Measurements from ENCODE around the gene RAPSN.

The RAPSN gene

DNA sequence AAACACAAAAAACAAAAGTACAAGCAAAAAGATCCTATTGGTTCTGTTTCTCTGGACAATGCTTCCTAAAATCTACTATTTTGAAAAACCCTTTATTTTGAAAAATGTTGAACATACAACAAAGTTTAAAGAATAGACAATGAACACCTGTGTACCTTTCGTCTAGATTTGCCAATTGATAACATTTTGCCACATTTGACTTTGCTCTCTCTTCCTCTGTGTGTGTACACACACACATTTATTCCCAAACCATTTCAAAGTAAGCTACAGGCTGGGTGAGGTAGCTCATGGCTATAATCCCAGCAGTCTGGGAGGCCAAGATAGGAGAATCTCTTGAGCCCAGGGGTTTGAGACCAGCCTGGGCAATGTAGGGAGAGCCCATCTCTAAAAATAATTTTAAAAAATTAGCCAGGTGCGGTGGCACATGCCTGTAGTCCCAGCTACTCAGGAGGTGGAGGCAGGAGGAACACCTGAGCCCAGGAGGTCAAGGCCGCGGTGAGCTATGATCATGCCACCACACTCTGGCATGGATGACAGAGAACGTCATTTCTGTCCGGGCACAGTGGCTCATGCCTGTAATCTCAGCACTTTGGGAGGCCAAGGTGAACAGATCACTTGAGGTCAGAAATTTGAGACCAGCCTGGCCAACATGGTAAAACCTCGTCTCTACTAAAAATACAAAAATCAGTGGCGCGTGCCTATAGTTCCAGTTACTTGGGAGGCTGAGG, 17.4 kb downstream of the RAPSN start:
- no peak for DNase-seq

GRCh38 chr11:47430524-47430923, 18.4 kb downstream of the RAPSN start:
- no peak for DNase-seq

DNA sequence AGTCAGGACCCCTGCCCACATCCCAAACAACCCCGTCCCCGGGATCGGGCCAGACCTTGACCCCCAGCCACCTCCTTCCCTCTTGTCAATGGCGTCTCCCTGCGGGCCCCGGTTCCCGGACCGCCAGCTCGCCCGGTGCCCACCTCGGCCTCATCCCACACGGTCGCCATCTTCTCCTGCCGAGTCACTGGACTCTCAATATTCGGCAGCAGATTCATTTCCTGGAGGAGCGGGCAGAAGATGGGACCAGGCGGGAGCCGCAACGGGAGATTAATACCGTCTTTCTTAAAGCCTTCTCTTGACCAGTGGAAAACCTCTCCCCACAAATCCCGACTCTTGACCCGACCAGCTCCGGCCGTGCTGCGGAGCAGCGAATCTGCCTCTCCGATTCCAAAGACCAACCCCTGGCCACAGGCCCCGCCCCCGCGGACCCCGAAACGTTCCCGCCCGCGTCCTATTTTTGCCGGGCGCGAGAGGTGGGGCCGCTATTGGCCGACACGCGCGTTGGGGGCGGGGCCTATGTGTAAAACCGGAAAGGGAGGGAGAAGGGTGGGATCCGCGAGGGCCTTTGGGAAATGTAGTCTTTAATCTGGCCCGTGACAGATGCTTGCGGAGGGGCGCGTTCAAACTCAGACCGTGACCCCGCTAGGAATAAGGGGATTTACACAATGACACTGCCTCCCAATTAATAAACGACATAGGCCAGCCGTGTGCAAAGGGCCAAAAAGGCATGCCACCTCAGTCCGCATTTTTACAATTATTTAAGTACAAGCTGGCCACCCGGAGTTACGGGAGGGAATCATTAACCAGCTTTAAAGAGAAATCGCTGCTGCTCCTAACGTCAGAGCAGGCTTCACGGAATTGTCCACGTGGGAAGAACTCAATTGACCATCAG, 22.6 kb downstream of the RAPSN start, which contains the start of gene PSMC3:
PSMC3 (minus strand) TSS at position 378 of the 895 bp plus-strand sequence; CDS start at position 218, 160 bp downstream.
- peak; percentile 98 for DNase-seq

DNA sequence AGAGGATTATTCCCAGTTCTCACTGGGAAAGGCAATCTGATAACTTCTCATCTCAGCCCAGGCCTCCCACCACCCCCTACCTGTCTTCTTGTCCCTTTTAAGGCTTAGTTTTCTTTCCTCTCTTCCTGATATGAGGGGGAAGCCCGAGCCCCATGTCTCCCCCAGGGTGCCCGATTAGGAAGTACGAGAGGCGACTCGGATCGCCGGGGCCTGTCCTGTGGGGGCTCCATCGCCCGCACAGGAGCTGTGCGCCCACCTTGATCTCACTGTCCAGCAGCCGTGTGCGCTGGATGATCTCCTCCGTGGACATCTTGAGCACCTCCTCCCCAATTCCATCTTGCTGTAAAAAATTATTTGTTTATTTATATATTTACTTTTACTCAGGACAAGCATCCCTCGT, 23.3 kb downstream of the RAPSN start:
- DNase-seq = no peak

- DNase-seq = no peak
These were observed 30.3 kb downstream of the RAPSN start for GRCh38 chr11:47418454-47419259.

- no peak for DNase-seq
These were observed 31.2 kb downstream of the RAPSN start for GRCh38 chr11:47417712-47418111.

GRCh38 chr11:47415949-47416472, 32.9 kb downstream of the RAPSN start:
- peak; percentile 95 for DNase-seq

DNA sequence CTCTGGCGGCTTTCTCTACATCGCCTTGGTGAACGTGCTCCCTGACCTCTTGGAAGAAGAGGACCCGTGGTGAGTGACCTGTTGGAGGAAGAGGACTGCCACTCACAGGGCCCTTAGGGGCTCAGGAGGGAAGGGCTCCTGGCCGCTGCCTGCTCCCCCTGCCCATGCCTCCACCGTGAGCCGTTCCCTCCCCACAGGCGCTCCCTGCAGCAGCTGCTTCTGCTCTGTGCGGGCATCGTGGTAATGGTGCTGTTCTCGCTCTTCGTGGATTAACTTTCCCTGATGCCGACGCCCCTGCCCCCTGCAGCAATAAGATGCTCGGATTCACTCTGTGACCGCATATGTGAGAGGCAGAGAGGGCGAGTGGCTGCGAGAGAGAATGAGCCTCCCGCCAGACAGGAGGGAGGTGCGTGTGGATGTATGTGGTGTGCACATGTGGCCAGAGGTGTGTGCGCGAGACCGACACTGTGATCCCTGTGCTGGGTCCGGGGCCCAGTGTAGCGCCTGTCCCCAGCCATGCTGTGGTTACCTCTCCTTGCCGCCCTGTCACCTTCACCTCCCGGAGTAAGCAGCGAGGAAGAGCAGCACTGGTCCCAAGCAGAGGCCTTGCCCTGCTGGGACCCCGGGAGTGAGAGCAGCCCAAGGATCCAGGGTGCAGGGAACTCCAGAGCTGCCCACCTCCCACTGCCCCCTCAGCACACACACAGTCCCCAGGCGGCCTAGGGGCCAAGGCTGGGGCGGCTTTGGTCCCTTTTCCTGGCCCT, 33.7 kb downstream of the RAPSN start:
- DNase-seq = no peak

- DNase-seq = no peak
These were observed 34.3 kb downstream of the RAPSN start for GRCh38 chr11:47414685-47415070.

- DNase-seq = peak; percentile 54
These were observed 34.8 kb downstream of the RAPSN start for GRCh38 chr11:47413908-47414684.

DNA sequence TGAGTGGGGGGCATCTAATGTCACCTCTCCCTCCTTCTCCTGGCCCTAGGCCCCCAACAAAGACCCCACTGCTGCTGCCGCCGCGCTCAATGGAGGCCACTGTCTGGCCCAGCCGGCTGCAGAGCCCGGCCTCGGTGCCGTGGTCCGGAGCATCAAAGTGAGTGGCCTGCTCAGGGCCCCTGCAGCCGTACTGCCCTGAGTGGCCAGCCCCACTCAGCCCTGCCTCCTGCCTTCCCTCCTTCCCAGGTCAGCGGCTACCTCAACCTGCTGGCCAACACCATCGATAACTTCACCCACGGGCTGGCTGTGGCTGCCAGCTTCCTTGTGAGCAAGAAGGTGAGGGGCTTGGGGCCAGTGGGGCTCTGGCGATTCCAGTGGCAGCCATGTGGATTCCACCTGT, 35.6 kb downstream of the RAPSN start:
- DNase-seq = no peak

DNA sequence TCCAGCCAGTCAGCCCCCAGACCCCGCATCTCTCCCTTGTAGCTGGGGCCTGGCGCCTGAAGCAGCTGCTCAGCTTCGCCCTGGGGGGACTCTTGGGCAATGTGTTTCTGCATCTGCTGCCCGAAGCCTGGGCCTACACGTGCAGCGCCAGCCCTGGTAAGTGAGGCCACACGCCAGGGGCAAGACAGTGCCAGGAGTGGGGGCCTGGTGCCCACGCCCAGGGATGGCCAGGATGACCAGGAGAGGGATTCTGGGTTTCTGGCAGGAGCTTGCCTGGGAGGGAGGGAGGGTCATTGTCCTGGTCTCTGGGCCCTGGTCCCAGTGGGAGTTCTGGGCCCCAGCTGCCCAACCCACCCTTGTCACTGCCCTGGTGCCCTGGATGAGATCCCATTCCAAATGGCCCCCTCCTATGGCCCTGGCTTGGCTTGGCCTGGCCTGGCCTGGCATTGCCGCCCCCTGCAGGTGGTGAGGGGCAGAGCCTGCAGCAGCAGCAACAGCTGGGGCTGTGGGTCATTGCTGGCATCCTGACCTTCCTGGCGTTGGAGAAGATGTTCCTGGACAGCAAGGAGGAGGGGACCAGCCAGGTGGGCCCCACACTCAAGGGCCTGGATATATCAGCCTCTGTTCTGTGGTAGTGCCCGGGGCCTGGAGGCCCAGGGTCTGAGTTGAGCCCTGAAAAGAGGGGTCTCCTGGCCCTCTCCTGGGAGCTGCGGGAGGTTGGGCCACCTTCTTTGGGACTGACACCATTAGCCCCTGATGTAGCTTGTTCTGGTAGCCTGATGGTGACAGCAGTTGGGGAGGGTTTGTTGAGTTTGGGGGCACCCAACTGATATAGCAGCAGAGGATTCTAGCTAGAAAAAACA, 36.8 kb downstream of the RAPSN start:
- DNase-seq = peak; percentile 44

DNA sequence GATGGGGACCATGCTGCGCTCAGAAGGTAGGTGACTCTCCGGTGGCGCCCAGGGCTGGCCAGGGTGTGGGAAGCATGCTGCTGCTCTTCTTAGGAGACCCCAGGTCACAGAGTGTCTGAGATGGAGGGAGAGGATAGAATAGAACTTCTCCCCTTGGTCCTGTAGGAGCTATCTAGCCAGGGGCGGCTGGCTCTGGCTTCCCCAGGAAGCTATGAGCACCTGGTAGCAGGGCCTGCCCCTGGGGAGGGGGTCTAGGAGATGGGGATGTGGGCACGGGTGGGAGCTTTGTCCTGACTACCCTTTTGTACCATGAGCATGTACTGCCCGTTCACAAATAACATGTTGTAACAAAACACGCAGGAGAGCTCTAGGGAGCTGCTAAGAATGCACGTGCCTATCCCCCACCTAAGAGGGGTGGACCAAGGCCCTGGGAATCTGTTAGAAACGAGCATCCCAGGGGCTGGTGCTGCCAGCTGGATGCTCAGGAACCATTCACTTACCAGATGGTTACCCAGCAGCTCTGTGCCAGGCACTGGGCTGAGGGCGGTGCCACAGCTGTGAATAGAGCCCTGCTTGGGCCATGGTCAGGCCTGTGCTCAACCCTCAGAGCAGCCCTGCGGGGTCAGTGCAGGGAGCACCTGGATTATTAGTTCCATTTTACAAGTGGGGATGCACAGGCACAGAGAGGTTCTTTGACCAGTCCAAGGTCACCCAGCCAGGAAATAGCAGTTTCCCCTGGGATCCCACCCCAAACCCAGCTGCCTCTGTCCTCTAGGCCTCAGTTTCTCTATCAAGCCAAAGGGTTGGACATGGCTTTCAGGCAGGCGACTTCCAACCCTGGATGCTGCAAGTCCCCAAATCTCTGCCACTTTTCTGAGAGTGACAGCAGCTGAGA, 38.3 kb downstream of the RAPSN start:
- DNase-seq = no peak

GRCh38 chr11:47409440-47410369, 39.2 kb downstream of the RAPSN start:
- DNase-seq = no peak

- DNase-seq = peak; percentile 74
These were observed 40.1 kb downstream of the RAPSN start for GRCh38 chr11:47408598-47409439.

DNA sequence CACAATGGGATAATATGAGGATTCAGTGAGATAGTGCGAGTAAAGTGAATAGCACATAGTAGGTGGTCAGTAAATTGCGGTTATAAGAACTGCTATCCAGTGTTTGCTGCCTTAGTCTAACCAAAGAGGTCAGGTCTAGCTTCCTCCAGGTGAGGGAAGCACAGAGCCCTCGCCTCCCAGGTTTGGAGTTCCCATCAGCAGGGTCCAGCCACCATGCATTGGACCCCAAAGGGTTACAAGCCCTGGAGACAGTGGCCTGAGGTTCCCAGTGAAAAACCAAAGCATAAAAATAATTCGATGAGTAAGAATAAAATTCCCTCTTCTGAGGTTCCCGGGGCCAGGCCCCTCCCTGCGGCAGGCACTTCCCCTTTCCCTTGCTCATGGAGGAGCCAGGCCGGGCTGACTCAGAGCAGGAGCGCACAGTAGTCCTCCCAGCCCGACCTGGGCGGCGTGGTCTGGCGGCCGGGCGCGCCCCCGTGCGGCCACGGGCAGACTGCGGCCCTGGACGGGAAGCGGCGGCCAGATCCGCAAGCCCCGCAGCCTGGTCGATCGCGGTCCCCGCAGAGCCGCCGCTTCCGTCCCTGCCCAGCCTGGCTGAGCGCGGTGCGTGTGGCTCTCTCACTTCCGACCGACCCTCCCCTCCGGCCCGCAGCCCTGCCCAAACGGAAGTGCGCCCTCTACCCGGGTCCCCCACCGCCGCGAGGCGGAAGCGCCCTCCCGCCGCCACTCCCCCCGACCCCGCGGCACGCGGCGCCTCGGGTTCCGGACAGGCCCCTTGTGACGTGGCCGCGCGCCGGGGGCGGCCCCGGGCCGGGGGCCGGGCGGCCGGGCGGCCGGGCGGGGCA, 41.0 kb downstream of the RAPSN start, which contains the start of gene SLC39A13:
SLC39A13 (plus strand) TSS at position 845 of the 845 bp plus-strand sequence. CDS start 1,505 bp downstream, outside the sequence.
- DNase-seq = peak; percentile 97
